H1 (cell line): Measurements from ENCODE around the gene ANKRD11. TPM values are rescaled to one million over a fixed set of nuclear protein-coding genes. Genes with fewer than 3 reads are reported as not detected.

Source experiments
- CTCF ChIA-PET: fragments of 300-600 bp; sonication (Branson Sonifier 250); formaldehyde crosslinking; loops from one replicate; lab custom pipeline; 2021; ENCODE audit not compliant: partially characterized antibody; lab: Charles Lee
- POLR2A ChIA-PET: fragments of 300-600 bp; sonication (Branson Sonifier 250); formaldehyde crosslinking; loops from one replicate; lab custom pipeline; 2021; ENCODE audit warnings: inconsistent platforms; ENCODE audit not compliant: partially characterized antibody; lab: Charles Lee
- DNase-seq, 2 experiments: peaks; one replicate each; pipeline versions ENCODE4 v3.0.0 to v3.0.0-alpha.2; 2010 to 2022; ENCODE audit warnings: low spot score in 2 of 2, low read depth in 1 of 2, mixed read lengths in 1 of 2
- FAIRE-seq: peaks from 2 replicates; lab custom pipeline; 2011; peaks lifted over from hg19 to GRCh38; lab: Jason Lieb, UNC
- H2AFZ ChIP-seq: 2 replicates; pipeline ENCODE4 v1.8.1; 2012; ENCODE audit warnings: low read length, inconsistent platforms
- H2AK5ac ChIP-seq: 2 replicates; pipeline ENCODE4 v1.6.1; 2013; ENCODE audit warnings: low read depth, low read length
- H2BK120ac ChIP-seq: replicated peaks from 2 replicates; pipeline ENCODE3; 2013; ENCODE audit warnings: low read depth, low read length, inconsistent platforms
- H2BK12ac ChIP-seq: 2 replicates; pipeline ENCODE4 v1.6.1; 2013; ENCODE audit warnings: low read depth, low read length
- H2BK15ac ChIP-seq: 2 replicates; pipeline ENCODE4 v1.6.1; 2013; ENCODE audit warnings: low read length
- H2BK20ac ChIP-seq: 2 replicates; pipeline ENCODE4 v1.6.1; 2013; ENCODE audit warnings: low read length
- H2BK5ac ChIP-seq: 2 replicates; pipeline ENCODE4 v1.6.1; 2013; ENCODE audit warnings: low read depth, low read length
- H3K14ac ChIP-seq: 2 replicates; pipeline ENCODE4 v1.6.1; 2013; ENCODE audit warnings: inconsistent platforms; ENCODE audit not compliant: insufficient read length
- H3K18ac ChIP-seq: 2 replicates; pipeline ENCODE4 v1.6.1; 2013; ENCODE audit warnings: low read length; ENCODE audit errors: extremely low read depth
- H3K23ac ChIP-seq: 2 replicates; pipeline ENCODE4 v1.6.1; 2013; ENCODE audit warnings: inconsistent platforms; ENCODE audit not compliant: insufficient read length
- H3K23me2 ChIP-seq: 2 replicates; pipeline ENCODE4 v1.6.1; 2013; ENCODE audit warnings: low read depth, low read length
- H3K27ac ChIP-seq: 2 replicates; pipeline ENCODE4 v1.6.1; 2011; ENCODE audit warnings: low read depth, low read length, inconsistent platforms
- H3K27me3 ChIP-seq, 4 experiments: replicated peaks in 1 of 4; 1 replicate in 1 of 4; 2 replicates in 3 of 4; pipeline versions ENCODE4 v1.6.1 to v1.8.1; 2011 to 2013; ENCODE audit warnings: low read length in 3 of 4, mild to moderate bottlenecking in 3 of 4, inconsistent platforms in 2 of 4, mixed read lengths in 2 of 4, moderate library complexity in 1 of 4; ENCODE audit not compliant: control insufficient read depth in 3 of 4, insufficient read depth in 3 of 4; ENCODE audit errors: extremely low read depth in 1 of 4
- H3K36me3 ChIP-seq, 4 experiments: 2 replicates each; pipeline versions ENCODE4 v1.6.1 to v1.8.1; 2011 to 2013; ENCODE audit warnings: mild to moderate bottlenecking in 4 of 4, low read length in 3 of 4, moderate library complexity in 2 of 4, control low read depth in 1 of 4, inconsistent platforms in 1 of 4; ENCODE audit not compliant: insufficient read depth in 4 of 4, control insufficient read depth in 2 of 4
- H3K4ac ChIP-seq: replicated peaks from 2 replicates; pipeline ENCODE3; 2013; ENCODE audit warnings: low read length, low read depth, mixed read lengths, inconsistent platforms; ENCODE audit not compliant: insufficient read length
- H3K4me1 ChIP-seq, 4 experiments: replicated peaks in 1 of 4; 1 replicate in 1 of 4; 2 replicates in 3 of 4; pipeline versions ENCODE4 v1.6.1 to v1.8.1; 2011 to 2013; ENCODE audit warnings: low read length in 3 of 4, inconsistent platforms in 2 of 4, mixed read lengths in 1 of 4; ENCODE audit not compliant: insufficient read depth in 4 of 4, control insufficient read depth in 3 of 4
- H3K4me2 ChIP-seq, 2 experiments: 2 replicates each; pipeline versions ENCODE4 v1.6.1 to v1.8.1; 2011 to 2013; ENCODE audit warnings: low read depth in 2 of 2, low read length in 2 of 2, control low read depth in 1 of 2, inconsistent platforms in 1 of 2, mild to moderate bottlenecking in 1 of 2; ENCODE audit not compliant: insufficient read depth in 1 of 2
- H3K4me3 ChIP-seq, 4 experiments: fragments of 200-600, 300-600 bp in 1 of 4; sonication (generic), shearing (Covaris generic), sonication (Bioruptor Twin) in 1 of 4; 2 replicates each; pipeline versions ENCODE4 v1.5.1 to v1.8.1; 2011 to 2016; ENCODE audit warnings: low read length in 4 of 4, low read depth in 3 of 4, control low read depth in 2 of 4, inconsistent platforms in 2 of 4, mild to moderate bottlenecking in 2 of 4, mixed read lengths in 1 of 4, moderate library complexity in 1 of 4; ENCODE audit not compliant: insufficient read depth in 2 of 4; ENCODE audit errors: extremely low read depth in 1 of 4
- H3K56ac ChIP-seq: replicated peaks from 2 replicates; pipeline ENCODE3; 2013; ENCODE audit warnings: low read depth, mild to moderate bottlenecking, mixed read lengths, low read length, inconsistent platforms; ENCODE audit not compliant: insufficient read length
- H3K79me1 ChIP-seq: 2 replicates; pipeline ENCODE4 v1.6.1; 2013; ENCODE audit warnings: low read depth, low read length, control low read depth
- H3K79me2 ChIP-seq, 2 experiments: 2 replicates each; pipeline versions ENCODE4 v1.6.1 to v1.8.1; 2012 to 2013; ENCODE audit warnings: low read length in 2 of 2, mild to moderate bottlenecking in 2 of 2, inconsistent platforms in 1 of 2; ENCODE audit not compliant: insufficient read depth in 2 of 2, control insufficient read depth in 1 of 2
- H3K9ac ChIP-seq, 4 experiments: replicated peaks in 1 of 4; 1 replicate in 1 of 4; 2 replicates in 3 of 4; pipeline versions ENCODE4 v1.6.1 to v1.8.1; 2011 to 2013; ENCODE audit warnings: low read depth in 3 of 4, low read length in 3 of 4, control low read depth in 2 of 4, mild to moderate bottlenecking in 2 of 4, moderate library complexity in 2 of 4, inconsistent platforms in 1 of 4; ENCODE audit errors: extremely low read depth in 1 of 4
- H3K9me3 ChIP-seq, 2 experiments: 2 replicates each; pipeline versions ENCODE4 v1.6.1 to v1.8.1; 2012 to 2013; ENCODE audit warnings: mild to moderate bottlenecking in 2 of 2, moderate library complexity in 2 of 2, control low read depth in 1 of 2, inconsistent platforms in 1 of 2, low read depth in 1 of 2, low read length in 1 of 2, mixed read lengths in 1 of 2; ENCODE audit not compliant: insufficient read depth in 2 of 2
- H4K20me1 ChIP-seq, 2 experiments: replicated peaks in 1 of 2; 2 replicates each; pipeline versions ENCODE3 to v1.8.1; 2011 to 2013; ENCODE audit warnings: inconsistent platforms in 2 of 2, low read length in 2 of 2, mild to moderate bottlenecking in 1 of 2; ENCODE audit not compliant: insufficient read depth in 2 of 2, control insufficient read depth in 1 of 2
- H4K5ac ChIP-seq: 2 replicates; pipeline ENCODE4 v1.6.1; 2013; ENCODE audit warnings: low read length, low read depth, mixed read lengths, inconsistent platforms; ENCODE audit not compliant: insufficient read length
- H4K8ac ChIP-seq: 2 replicates; pipeline ENCODE4 v1.8.0; 2013; ENCODE audit warnings: mild to moderate bottlenecking, moderate library complexity, low read length, inconsistent platforms; ENCODE audit not compliant: insufficient read depth; ENCODE audit errors: extremely low read depth
- H4K91ac ChIP-seq: replicated peaks from 2 replicates; pipeline ENCODE3; 2013; ENCODE audit warnings: low read length, mixed read lengths, inconsistent platforms; ENCODE audit not compliant: insufficient read length
- BRCA1 ChIP-seq: IDR thresholded peaks from 2 replicates; pipeline ENCODE4 v1.6.1; 2012; ENCODE audit warnings: low read depth, low read length, improper control_type of control experiment
- CBX8 ChIP-seq: fragments of 300-800, 300-1000 bp; sonication (generic); IDR thresholded peaks from 2 replicates; pipeline ENCODE4 v1.7.1; 2016; ENCODE audit warnings: low read depth, low read length, borderline replicate concordance
- CEBPB ChIP-seq: IDR thresholded peaks from 2 replicates; pipeline ENCODE4 v1.6.1; 2012; ENCODE audit warnings: low read depth, low read length
- EGR1 ChIP-seq: IDR thresholded peaks from 2 replicates; pipeline ENCODE4 v1.6.1; 2011; ENCODE audit warnings: low read depth, low read length, borderline replicate concordance
- MAX ChIP-seq: IDR thresholded peaks from 2 replicates; pipeline ENCODE4 v1.6.1; 2012; ENCODE audit warnings: inconsistent platforms
- PHF8 ChIP-seq: fragments of 200-600 bp; sonication (generic); conservative IDR thresholded peaks from 2 replicates; pipeline ENCODE4 v1.7.1; 2012; ENCODE audit warnings: low read depth, mild to moderate bottlenecking, inconsistent platforms, low read length, moderate library complexity
- RAD21 ChIP-seq, 2 experiments: IDR thresholded peaks in 1 of 2; conservative IDR thresholded peaks in 1 of 2; 2 replicates each; pipeline ENCODE4 v1.6.1; 2011; ENCODE audit warnings: low read depth in 2 of 2, low read length in 2 of 2, improper control_type of control experiment in 1 of 2, inconsistent platforms in 1 of 2, mild to moderate bottlenecking in 1 of 2, moderate library complexity in 1 of 2
- RFX5 ChIP-seq: IDR thresholded peaks from 2 replicates; pipeline ENCODE4 v1.6.1; 2011; ENCODE audit warnings: low read depth, low read length, improper control_type of control experiment, borderline replicate concordance
- SIRT6 ChIP-seq: IDR thresholded peaks from one replicate; pipeline ENCODE4 v1.7.1; 2012; ENCODE audit warnings: low read length, inconsistent platforms
- WGBS, 2 experiments: shearing (Covaris generic) in 1 of 2; methylation state at CpG; one replicate each; pipeline versions ENCODE4 v1.1.6 to v1.1.7; 2013 to 2015; ENCODE audit warnings: low lambda C conversion rate in 2 of 2, mixed read lengths in 2 of 2, inconsistent platforms in 1 of 2, low coverage in 1 of 2, missing lambda C conversion rate in 1 of 2; ENCODE audit not compliant: insufficient replicate concordance in 2 of 2, insufficient coverage in 1 of 2, insufficient read length in 1 of 2; ENCODE audit errors: extremely low coverage in 1 of 2, missing lambda C conversion rate in 1 of 2; 5-methylcytosine and 5-hydroxymethylcytosine counted together
- polyA plus RNA-seq, 7 experiments: library from polyadenylated mRNA; depleted of rRNA in 3 of 7; stranded (reverse) in 5 of 7; unstranded in 2 of 7; fragments of >200 nt in 5 of 7; fragments of 200-250 nt in 2 of 7; gene quantifications; 1 replicate in 5 of 7; 2 replicates in 1 of 7; 4 replicates in 1 of 7; pipeline versions ENCODE4 v1.2.1 to v1.2.3, GENCODE V29; 2011 to 2013; ENCODE audit warnings: missing spikeins in 2 of 7, mixed read lengths in 2 of 7
- total RNA-seq: library from RNA; stranded (reverse); fragmentation: NEBNext Ultra II Directional; extraction: Animal tissue kit (Norgen Biotek cat#: 25700); gene quantifications from 2 replicates; pipeline ENCODE4 v1.2.1, GENCODE V29; 2021
- TF ChIP-seq, protein P1 (sequence below): IDR thresholded peaks from 2 replicates; pipeline ENCODE4 v1.6.1; 2011; ENCODE audit warnings: low read length, improper control_type of control experiment

The ANKRD11 gene
- total and polyA plus RNA-seq, 2 of the 8 experiments (the other 6 are each of a cell fraction or from before 2014, with no cell fraction given) = 46.5 to 142 TPM

DNA sequence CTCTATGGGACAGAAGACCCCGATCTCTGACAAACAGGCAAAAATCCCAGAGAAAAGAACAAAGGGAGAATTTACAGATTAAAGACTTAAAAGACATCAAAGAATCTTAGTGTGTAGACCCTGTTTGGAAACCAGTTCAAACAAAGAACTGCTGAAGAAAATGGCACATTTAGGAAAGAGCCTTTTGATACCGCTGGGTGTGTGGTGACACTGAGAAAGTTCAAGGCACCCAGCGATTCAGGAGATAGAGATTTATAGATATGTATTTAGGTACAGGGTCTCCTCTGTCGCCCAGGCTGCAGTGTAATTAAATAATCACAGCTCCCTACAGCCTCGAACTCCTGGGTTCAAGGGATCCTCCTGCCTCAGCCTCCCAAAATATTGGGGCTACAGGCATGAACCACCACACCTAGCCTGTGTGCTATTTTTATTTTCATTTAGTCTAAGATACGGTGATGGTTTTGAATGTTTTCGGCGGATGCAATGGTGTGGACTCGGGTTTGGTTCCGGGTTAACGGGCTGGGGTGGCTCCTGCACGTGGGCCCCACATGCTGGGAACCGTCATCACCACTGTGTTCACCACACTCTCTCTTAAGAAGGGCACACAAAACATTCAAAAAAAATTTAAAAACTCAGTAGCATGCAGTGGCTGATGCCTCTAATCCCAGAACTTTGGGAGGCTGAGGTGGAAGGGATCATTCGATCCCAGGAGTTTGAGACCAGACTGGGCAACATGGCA, 158.8 kb downstream of the ANKRD11 start:
- Histone ChIP-seq H3K23me2 (no peaks in the 10 kb centered on the region), H3K79me2 (peaks cover 0 to 99% of the 10 kb centered on the region in 2 experiments), H2BK12ac (no peak overlapping the region), H2AFZ (no peak overlapping the region), H3K9ac (no peak overlapping the region), H2BK20ac (no peak overlapping the region), H4K20me1 (peaks cover 42 to 61% of the 10 kb centered on the region in 2 experiments), H3K36me3 (no peaks in the 10 kb centered on the region)
- TF ChIP-seq, protein P1, sequence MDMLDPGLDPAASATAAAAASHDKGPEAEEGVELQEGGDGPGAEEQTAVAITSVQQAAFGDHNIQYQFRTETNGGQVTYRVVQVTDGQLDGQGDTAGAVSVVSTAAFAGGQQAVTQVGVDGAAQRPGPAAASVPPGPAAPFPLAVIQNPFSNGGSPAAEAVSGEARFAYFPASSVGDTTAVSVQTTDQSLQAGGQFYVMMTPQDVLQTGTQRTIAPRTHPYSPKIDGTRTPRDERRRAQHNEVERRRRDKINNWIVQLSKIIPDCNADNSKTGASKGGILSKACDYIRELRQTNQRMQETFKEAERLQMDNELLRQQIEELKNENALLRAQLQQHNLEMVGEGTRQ = no peak
- TF ChIP-seq SIRT6 (no peak), PHF8 (no peak), BRCA1 (no peak), RAD21 (IDR thresholded peaks at IDR 0.05 in 1 of 2, conservative IDR thresholded peaks at IDR 0.05 in 1 of 2; ENCODE audit: low read depth in 2 of 2, low read length in 2 of 2) (no peak), RFX5 (no peak), CEBPB (no peak), MAX (no peak), EGR1 (no peak), CBX8 (no peak)
- TF ChIP-seq, all 59 proteins: peak for 0
- WGBS, 2 experiments = 94% methylated on average over 14 of the region's 14 CpGs; no CpG with 5 or more reads in 1 of the 2 experiments
- Histone ChIP-seq H3K14ac (no peak overlapping the region), H2BK5ac (no peak overlapping the region), H2AK5ac (no peak overlapping the region), H2BK120ac (no peak overlapping the region), H3K4me1 (peaks cover 5 to 23% (median 16%) of the 10 kb centered on the region in 4 experiments), H4K5ac (no peak overlapping the region), H3K4me3 (no peak overlapping the region), H3K4me2 (no peak overlapping the region), H3K27me3 (no peaks in the 10 kb centered on the region), H4K8ac (no peak overlapping the region), H4K91ac (no peak overlapping the region), H3K79me1 (peaks cover 22% of the 10 kb centered on the region), H3K56ac (no peak overlapping the region), H3K9me3 (no peaks in the 10 kb centered on the region), H3K4ac (no peak overlapping the region), H3K23ac (no peak overlapping the region), H2BK15ac (no peak overlapping the region), H3K18ac (no peak overlapping the region), H3K27ac (no peak overlapping the region)
- CTCF ChIA-PET = interaction anchor here (0.7 to 1.6 kb wide), 4 partner anchors 9 to 51 kb away, joined by 3 to 10 read pairs (median 4); no protein-coding TSS in a partner anchor
- POLR2A ChIA-PET = interaction anchor here (0.6 to 1.6 kb wide), 3 partner anchors 10 to 33 kb away, joined by 3 to 4 read pairs (median 4); no protein-coding TSS in a partner anchor
- no peak for DNase-seq
- no peak for FAIRE-seq
